Activated CD8-positive, alpha-beta T cell treated with anti-CD3 and anti-CD28 coated beads, Interleukin-2, amount 10 ng/mL, durations not matched to agents 7 days and 5 days (primary cell): Measurements from ENCODE around the gene GUCY1B1. TPM values are rescaled to one million over a fixed set of nuclear protein-coding genes. Genes with fewer than 3 reads are reported as not detected.

Experiments used
- ATAC-seq: fragments of 150-1000 bp; cut with Tn5 transposase; one replicate; pipeline ENCODE4 v1.10.0; 2021; ENCODE audit warnings: moderate library complexity
- CTCF ChIA-PET: fragments of 350-600 bp; sonication (Branson Sonifier 250); formaldehyde crosslinking; loops from one replicate; lab custom pipeline; 2021; ENCODE audit warnings: antibody characterized with exemption; lab: Charles Lee
- POLR2A ChIA-PET: fragments of 350-600 bp; sonication (Branson Sonifier 250); formaldehyde crosslinking; loops from one replicate; lab custom pipeline; 2021; ENCODE audit warnings: antibody characterized with exemption; lab: Charles Lee
- DNase-seq: peaks from one replicate; pipeline ENCODE4 v3.0.0-alpha.2; 2020
- H3K27ac Mint-ChIP-seq: one replicate; pipeline ENCODE4 v1.8.0; 2021; ENCODE audit warnings: mild to moderate bottlenecking, mixed read lengths
- H3K27me3 Mint-ChIP-seq: one replicate; pipeline ENCODE4 v1.8.0; 2021; ENCODE audit warnings: low read depth, mixed read lengths
- H3K36me3 Mint-ChIP-seq: one replicate; pipeline ENCODE4 v1.8.0; 2021; ENCODE audit warnings: low read depth, mixed read lengths
- H3K4me1 Mint-ChIP-seq: one replicate; pipeline ENCODE4 v1.8.0; 2021; ENCODE audit warnings: low read depth, mixed read lengths
- H3K4me3 Mint-ChIP-seq: one replicate; pipeline ENCODE4 v1.8.0; 2021; ENCODE audit warnings: mild to moderate bottlenecking, mixed read lengths
- H3K9me3 Mint-ChIP-seq: one replicate; pipeline ENCODE4 v1.8.0; 2022; ENCODE audit warnings: mixed read lengths; ENCODE audit not compliant: insufficient read depth
- total RNA-seq, 2 experiments: library from RNA; stranded (reverse); gene quantifications; one replicate each; pipeline ENCODE4 v1.2.3, GENCODE V29; 2021

GUCY1B1 gene
- total RNA-seq, 2 experiments from 2014 or later = 0.10 to 0.26 TPM

GRCh38 chr4:155765149-155765548, 6.3 kb downstream of the GUCY1B1 start:
- no peak for DNase-seq
- no peak overlapping the region for H3K4me3 Mint-ChIP-seq
- POLR2A ChIA-PET = no interaction called here
- CTCF ChIA-PET = no interaction called here
- peaks cover 2% of the 10 kb centered on the region for H3K4me1 Mint-ChIP-seq
- no peak overlapping the region for H3K27ac Mint-ChIP-seq
- no peaks in the 10 kb centered on the region for H3K36me3 Mint-ChIP-seq
- ATAC-seq = no peak
- H3K9me3 Mint-ChIP-seq = no peaks in the 10 kb centered on the region
- H3K27me3 Mint-ChIP-seq = peaks cover 24% of the 10 kb centered on the region

- no peak for ATAC-seq
- H3K27ac Mint-ChIP-seq = no peak overlapping the region
- H3K27me3 Mint-ChIP-seq = peaks cover 16% of the 10 kb centered on the region
- ChIA-PET CTCF (no interaction called here), POLR2A (no interaction called here)
- no peaks in the 10 kb centered on the region for H3K9me3 Mint-ChIP-seq
- no peaks in the 10 kb centered on the region for H3K36me3 Mint-ChIP-seq
- H3K4me3 Mint-ChIP-seq = no peak overlapping the region
- H3K4me1 Mint-ChIP-seq = no peaks in the 10 kb centered on the region
- no peak for DNase-seq
Observed at GRCh38 chr4:155766622-155767021, 7.8 kb downstream of the GUCY1B1 start.

GRCh38 chr4:155768370-155768769, 9.5 kb downstream of the GUCY1B1 start:
- ChIA-PET POLR2A (no interaction called here), CTCF (no interaction called here)
- DNase-seq = no peak
- H3K27ac Mint-ChIP-seq = no peak overlapping the region
- no peak for ATAC-seq
- no peak overlapping the region for H3K4me3 Mint-ChIP-seq
- H3K36me3 Mint-ChIP-seq = no peaks in the 10 kb centered on the region
- peaks cover 8% of the 10 kb centered on the region for H3K27me3 Mint-ChIP-seq
- H3K9me3 Mint-ChIP-seq = no peaks in the 10 kb centered on the region
- no peaks in the 10 kb centered on the region for H3K4me1 Mint-ChIP-seq

GRCh38 chr4:155769090-155769489, 10.3 kb downstream of the GUCY1B1 start:
- CTCF ChIA-PET = no interaction called here
- no peak overlapping the region for H3K27ac Mint-ChIP-seq
- no peak for DNase-seq
- H3K4me3 Mint-ChIP-seq = no peak overlapping the region
- no peak for ATAC-seq
- POLR2A ChIA-PET = no interaction called here
- H3K9me3 Mint-ChIP-seq = no peaks in the 10 kb centered on the region
- no peaks in the 10 kb centered on the region for H3K36me3 Mint-ChIP-seq
- H3K27me3 Mint-ChIP-seq = peaks cover 8% of the 10 kb centered on the region
- H3K4me1 Mint-ChIP-seq = no peaks in the 10 kb centered on the region

- Mint-ChIP-seq H3K4me1 (no peaks in the 10 kb centered on the region), H3K27ac (no peak overlapping the region), H3K27me3 (peaks cover 4% of the 10 kb centered on the region), H3K4me3 (no peak overlapping the region), H3K36me3 (no peaks in the 10 kb centered on the region), H3K9me3 (no peaks in the 10 kb centered on the region)
- ChIA-PET POLR2A (no interaction called here), CTCF (interaction anchor here (1.2 kb wide), 1 partner anchor 15 kb away, joined by 3 read pairs; no protein-coding TSS in a partner anchor)
- no peak for ATAC-seq
- no peak for DNase-seq
Observed at GRCh38 chr4:155772459-155773195, 13.8 kb downstream of the GUCY1B1 start.

GRCh38 chr4:155773196-155773800, 14.5 kb downstream of the GUCY1B1 start:
- ChIA-PET POLR2A (no interaction called here), CTCF (interaction anchor here (1.2 kb wide), 1 partner anchor 14 kb away, joined by 3 read pairs; no protein-coding TSS in a partner anchor)
- Mint-ChIP-seq H3K4me3 (no peak overlapping the region), H3K27me3 (peaks cover 4% of the 10 kb centered on the region), H3K4me1 (no peaks in the 10 kb centered on the region), H3K36me3 (no peaks in the 10 kb centered on the region), H3K27ac (no peak overlapping the region), H3K9me3 (no peaks in the 10 kb centered on the region)
- ATAC-seq (no peak), DNase-seq (no peak)

- Mint-ChIP-seq H3K9me3 (no peaks in the 10 kb centered on the region), H3K27me3 (peaks cover 1% of the 10 kb centered on the region), H3K27ac (no peak overlapping the region), H3K4me1 (no peaks in the 10 kb centered on the region), H3K4me3 (no peak overlapping the region), H3K36me3 (no peaks in the 10 kb centered on the region)
- ATAC-seq = no peak
- ChIA-PET CTCF (no interaction called here), POLR2A (no interaction called here)
- DNase-seq = no peak
Observed at GRCh38 chr4:155774033-155774432, 15.2 kb downstream of the GUCY1B1 start.

- no peak overlapping the region for H3K4me3 Mint-ChIP-seq
- H3K4me1 Mint-ChIP-seq = no peaks in the 10 kb centered on the region
- H3K36me3 Mint-ChIP-seq = no peaks in the 10 kb centered on the region
- no peak overlapping the region for H3K27ac Mint-ChIP-seq
- no peaks in the 10 kb centered on the region for H3K9me3 Mint-ChIP-seq
- no peak for DNase-seq
- ATAC-seq = no peak
- no peaks in the 10 kb centered on the region for H3K27me3 Mint-ChIP-seq
- ChIA-PET POLR2A (no interaction called here), CTCF (no interaction called here)
Observed at GRCh38 chr4:155777971-155778735, 19.3 kb downstream of the GUCY1B1 start.

- Mint-ChIP-seq H3K27ac (no peak overlapping the region), H3K27me3 (no peaks in the 10 kb centered on the region), H3K9me3 (no peaks in the 10 kb centered on the region), H3K4me3 (no peak overlapping the region), H3K36me3 (no peaks in the 10 kb centered on the region), H3K4me1 (no peaks in the 10 kb centered on the region)
- DNase-seq (no peak), ATAC-seq (no peak)
- CTCF ChIA-PET = no interaction called here
- POLR2A ChIA-PET = no interaction called here
Observed at GRCh38 chr4:155780775-155781174, 22.0 kb downstream of the GUCY1B1 start.

- no peak overlapping the region for H3K27ac Mint-ChIP-seq
- H3K4me3 Mint-ChIP-seq = no peak overlapping the region
- no peaks in the 10 kb centered on the region for H3K27me3 Mint-ChIP-seq
- no peaks in the 10 kb centered on the region for H3K36me3 Mint-ChIP-seq
- POLR2A ChIA-PET = no interaction called here
- H3K4me1 Mint-ChIP-seq = no peaks in the 10 kb centered on the region
- ATAC-seq = no peak
- no peaks in the 10 kb centered on the region for H3K9me3 Mint-ChIP-seq
- no peak for DNase-seq
- CTCF ChIA-PET = no interaction called here
Observed at GRCh38 chr4:155781249-155781831, 22.5 kb downstream of the GUCY1B1 start.

- POLR2A ChIA-PET = no interaction called here
- H3K4me3 Mint-ChIP-seq = no peak overlapping the region
- no peaks in the 10 kb centered on the region for H3K9me3 Mint-ChIP-seq
- no peak overlapping the region for H3K27ac Mint-ChIP-seq
- CTCF ChIA-PET = no interaction called here
- H3K4me1 Mint-ChIP-seq = no peaks in the 10 kb centered on the region
- H3K36me3 Mint-ChIP-seq = no peaks in the 10 kb centered on the region
- ATAC-seq (no peak), DNase-seq (no peak)
- H3K27me3 Mint-ChIP-seq = no peaks in the 10 kb centered on the region
Observed at GRCh38 chr4:155784637-155785036, 25.8 kb downstream of the GUCY1B1 start.

GRCh38 chr4:155785828-155786227, 27.0 kb downstream of the GUCY1B1 start:
- Mint-ChIP-seq H3K9me3 (no peaks in the 10 kb centered on the region), H3K36me3 (no peaks in the 10 kb centered on the region), H3K27ac (no peak overlapping the region), H3K4me3 (no peak overlapping the region), H3K4me1 (no peaks in the 10 kb centered on the region), H3K27me3 (no peaks in the 10 kb centered on the region)
- DNase-seq (no peak), ATAC-seq (no peak)
- POLR2A ChIA-PET = no interaction called here
- CTCF ChIA-PET = no interaction called here
